NCI-H187 treated with DMSO at 0.1 percent for 48 hours (cell line): Measurements from ENCODE around the gene FAM25C.
"Not testable (repeated sequence)": the region's sequence is repeated elsewhere in the genome, so short reads cannot be mapped to it uniquely, and the experiment has no call there.

Experiments used
- DNase-seq: peaks from one replicate; lab custom pipeline; 2025; lab: John Stamatoyannopoulos, UW

FAM25C gene

GRCh38 chr10:47957158-47957557 is 42.4 kb downstream of the FAM25C start:
- DNase-seq, result not testable (repeated sequence)

- DNase-seq, result not testable (repeated sequence)
Measured at GRCh38 chr10:47947424-47947823, 52.2 kb downstream of the FAM25C start.
